Activated CD8-positive, alpha-beta memory T cell treated with anti-CD3 and anti-CD28 coated beads, Interleukin-2, amount 50 U/mL, for 48 hours (primary cell): ENCODE data around the gene MRPL18.
"Not testable (repeated sequence)": the region's sequence is repeated elsewhere in the genome, so short reads cannot be mapped to it uniquely, and the experiment has no call there.

Experiments
- DNase-seq: peaks from one replicate; pipeline ENCODE4 v3.0.0-alpha.2; 2020

MRPL18 gene

GRCh38 chr6:159790149-159790955 lies at the start of gene MRPL18:
Gene MRPL18, plus strand, starts transcription at chr6:159790467. Its CDS starts 121 bp downstream, at chr6:159790588.
- peak; percentile 91 for DNase-seq

GRCh38 chr6:159742165-159742564 lies 48.1 kb upstream of the MRPL18 start:
- no peak for DNase-seq

GRCh38 chr6:159745081-159745480 lies 45.2 kb upstream of the MRPL18 start:
- DNase-seq, result no peak

GRCh38 chr6:159746759-159747158 lies 43.5 kb upstream of the MRPL18 start:
- no peak for DNase-seq

- not testable (repeated sequence) for DNase-seq
Measured at GRCh38 chr6:159748127-159748526, 42.1 kb upstream of the MRPL18 start.

GRCh38 chr6:159751448-159751847 lies 38.8 kb upstream of the MRPL18 start:
- DNase-seq, result no peak

- no peak for DNase-seq
Measured at GRCh38 chr6:159753081-159753872, 37.0 kb upstream of the MRPL18 start.

GRCh38 chr6:159754401-159754800 lies 35.9 kb upstream of the MRPL18 start:
- no peak for DNase-seq

- no peak for DNase-seq
Measured at GRCh38 chr6:159754959-159755914, 35.0 kb upstream of the MRPL18 start.

- DNase-seq, result no peak
Measured at GRCh38 chr6:159756508-159756907, 33.8 kb upstream of the MRPL18 start.

GRCh38 chr6:159758031-159759001 lies 32.0 kb upstream of the MRPL18 start:
- DNase-seq, result no peak

- no peak for DNase-seq
Measured at GRCh38 chr6:159759645-159760044, 30.6 kb upstream of the MRPL18 start.

GRCh38 chr6:159760602-159761057 lies 29.6 kb upstream of the MRPL18 start:
- no peak for DNase-seq

GRCh38 chr6:159761129-159761872 lies 29.0 kb upstream of the MRPL18 start:
- peak; percentile 74 for DNase-seq

- peak; percentile 95 for DNase-seq
Measured at GRCh38 chr6:159761873-159762680, 28.2 kb upstream of the MRPL18 start, which contains the start of gene ACAT2. Gene ACAT2, plus strand, starts transcription at chr6:159762045. Its CDS starts 43 bp downstream, at chr6:159762088.

- peak; percentile 59 for DNase-seq
Measured at GRCh38 chr6:159762681-159763293, 27.5 kb upstream of the MRPL18 start.

- DNase-seq, result no peak
Measured at GRCh38 chr6:159766906-159767305, 23.4 kb upstream of the MRPL18 start.

GRCh38 chr6:159769470-159769869 lies 20.8 kb upstream of the MRPL18 start:
- DNase-seq, result no peak

- no peak for DNase-seq
Measured at GRCh38 chr6:159772196-159772595, 18.1 kb upstream of the MRPL18 start.
